Right lobe of liver (tissue), 6 donors: ENCODE data around the gene ADAM10. TPM values are rescaled to one million over a fixed set of nuclear protein-coding genes. Genes with fewer than 3 reads are reported as not detected.
A peak's percentile ranks its signal among the peaks of the same experiment; 100 is the strongest.

Experiments used
- ATAC-seq, 4 donors: fragments of 200-7000 bp; cut with Tn5 transposase; one replicate each; pipeline ENCODE4 v1.9.1; 2020; ENCODE audit warnings: mild to moderate bottlenecking in 4 of 4, moderate library complexity in 4 of 4
- DNase-seq, 3 donors: peaks; one replicate each; pipeline ENCODE4 v3.0.0-alpha.2; 2020
- H3K27ac ChIP-seq, 3 donors: fragments of 200-600 bp; one replicate each; pipeline ENCODE4 v1.8.0; 2022
- H3K27me3 ChIP-seq, 2 donors: fragments of 200-600 bp; one replicate each; pipeline ENCODE4 v1.8.0; 2022
- H3K36me3 ChIP-seq, 4 donors: fragments of 200-600 bp; sonication (generic) in 1 of 4; one replicate each; pipeline versions ENCODE4 v1.5.1 to v1.8.0; 2017 to 2022; ENCODE audit warnings: control low read depth in 1 of 4
- H3K4me1 ChIP-seq, 4 donors: fragments of 200-600 bp; sonication (generic) in 1 of 4; one replicate each; pipeline versions ENCODE4 v1.5.1 to v1.8.0; 2017 to 2022; ENCODE audit warnings: control low read depth in 1 of 4
- H3K4me3 ChIP-seq, 3 donors: fragments of 200-600 bp; one replicate each; pipeline ENCODE4 v1.8.0; 2022
- H3K9me3 ChIP-seq, 4 donors: fragments of 200-600 bp; sonication (generic) in 1 of 4; one replicate each; pipeline versions ENCODE4 v1.5.1 to v1.8.0; 2017 to 2022; ENCODE audit warnings: control low read depth in 1 of 4
- POLR2A ChIP-seq: fragments of 450-650 bp; IDR thresholded peaks from one replicate; pipeline ENCODE4 v1.6.1; 2017; ENCODE audit warnings: antibody characterized with exemption, mild to moderate bottlenecking
- whole genome bisulfite sequencing: methylation state at CpG from one replicate; pipeline ENCODE4 v1.1.6; 2018; ENCODE audit warnings: low coverage, low lambda C conversion rate; ENCODE audit not compliant: insufficient coverage; ENCODE audit errors: missing lambda C conversion rate; 5-methylcytosine and 5-hydroxymethylcytosine counted together
- intact Hi-C, 2 donors: fragments of 100-400 bp; cut with DNase I; formaldehyde crosslinking; loops; one replicate each; pipeline versions ENCODE4 v1.11.2 to v1.14.1; 2022
- total RNA-seq, 6 experiments: library from RNA; depleted of rRNA in 2 of 6; stranded (reverse); fragments of >200 nt in 2 of 6; fragmentation: NEBNext Ultra II Directional in 3 of 6; extraction: Animal tissue kit (Norgen Biotek cat#: 25700) in 3 of 6; gene quantifications; one replicate each; pipeline versions ENCODE4 v1.1.0 to v1.2.4, GENCODE V29; 2016 to 2023
- TF ChIP-seq, protein P1 (sequence below), 4 donors: fragments of 200-600 bp in 3 of 4; fragments of 450-650 bp in 1 of 4; IDR thresholded peaks; one replicate each; pipeline versions ENCODE4 v1.5.1 to v1.8.0; 2016 to 2022; ENCODE audit warnings: antibody characterized with exemption in 4 of 4, mild to moderate bottlenecking in 2 of 4
- donor health status: DM: no; HTN: yes; CAD: no.
- donor health status: DM: no; HTN: no; CAD: no.
- donor health status: DM: no; HTN: no; CAD: no.
- donor health status: DM: no; HTN: yes; CAD: no.
- donor health status: DM: no; HTN: yes; CAD: no.

ADAM10 gene
- total RNA-seq, 6 experiments from 2014 or later = 24.1 to 78.1 (median 43.3) TPM

GRCh38 chr15:58665672-58666071 is 83.8 kb downstream of the ADAM10 start:
- no peaks in the 10 kb centered on the region for H3K4me1 ChIP-seq
- no peak for ATAC-seq
- H3K36me3 ChIP-seq = peaks cover 0 to 7% (median 2%) of the 10 kb centered on the region in 4 donors
- no peaks in the 10 kb centered on the region for H3K9me3 ChIP-seq
- DNase-seq = no peak
- no peak overlapping the region for H3K4me3 ChIP-seq
- intact Hi-C loops = no loop called here
- no peak for TF ChIP-seq POLR2A
- TF ChIP-seq, protein P1, sequence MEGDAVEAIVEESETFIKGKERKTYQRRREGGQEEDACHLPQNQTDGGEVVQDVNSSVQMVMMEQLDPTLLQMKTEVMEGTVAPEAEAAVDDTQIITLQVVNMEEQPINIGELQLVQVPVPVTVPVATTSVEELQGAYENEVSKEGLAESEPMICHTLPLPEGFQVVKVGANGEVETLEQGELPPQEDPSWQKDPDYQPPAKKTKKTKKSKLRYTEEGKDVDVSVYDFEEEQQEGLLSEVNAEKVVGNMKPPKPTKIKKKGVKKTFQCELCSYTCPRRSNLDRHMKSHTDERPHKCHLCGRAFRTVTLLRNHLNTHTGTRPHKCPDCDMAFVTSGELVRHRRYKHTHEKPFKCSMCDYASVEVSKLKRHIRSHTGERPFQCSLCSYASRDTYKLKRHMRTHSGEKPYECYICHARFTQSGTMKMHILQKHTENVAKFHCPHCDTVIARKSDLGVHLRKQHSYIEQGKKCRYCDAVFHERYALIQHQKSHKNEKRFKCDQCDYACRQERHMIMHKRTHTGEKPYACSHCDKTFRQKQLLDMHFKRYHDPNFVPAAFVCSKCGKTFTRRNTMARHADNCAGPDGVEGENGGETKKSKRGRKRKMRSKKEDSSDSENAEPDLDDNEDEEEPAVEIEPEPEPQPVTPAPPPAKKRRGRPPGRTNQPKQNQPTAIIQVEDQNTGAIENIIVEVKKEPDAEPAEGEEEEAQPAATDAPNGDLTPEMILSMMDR (IDR thresholded peaks at IDR 0.05) = no peak
- no peak overlapping the region for H3K27ac ChIP-seq
- H3K27me3 ChIP-seq = no peaks in the 10 kb centered on the region
- WGBS = 94% methylated on average over 2 of the region's 2 CpGs

- intact Hi-C loops = no loop called here
- DNase-seq (no peak), ATAC-seq (no peak)
- TF ChIP-seq POLR2A = no peak
- TF ChIP-seq, protein P1 (IDR thresholded peaks at IDR 0.05) = no peak
- H3K4me1 ChIP-seq = no peaks in the 10 kb centered on the region
- no peak overlapping the region for H3K27ac ChIP-seq
- H3K9me3 ChIP-seq = no peaks in the 10 kb centered on the region
- H3K4me3 ChIP-seq = no peak overlapping the region
- no peaks in the 10 kb centered on the region for H3K27me3 ChIP-seq
- H3K36me3 ChIP-seq = peaks cover 0 to 2% (median 0%) of the 10 kb centered on the region in 4 donors
Measured at GRCh38 chr15:58650102-58650501, 99.4 kb downstream of the ADAM10 start.

GRCh38 chr15:58649175-58649574 is 100.3 kb downstream of the ADAM10 start:
- H3K4me3 ChIP-seq = no peak overlapping the region
- no peak for DNase-seq
- no peaks in the 10 kb centered on the region for H3K36me3 ChIP-seq
- intact Hi-C loops = no loop called here
- ATAC-seq = no peak
- H3K9me3 ChIP-seq = no peaks in the 10 kb centered on the region
- 93% methylated on average over 2 of the region's 2 CpGs for WGBS
- TF ChIP-seq POLR2A = no peak
- TF ChIP-seq, protein P1 (IDR thresholded peaks at IDR 0.05) = no peak
- no peak overlapping the region for H3K27ac ChIP-seq
- H3K27me3 ChIP-seq = no peaks in the 10 kb centered on the region
- no peaks in the 10 kb centered on the region for H3K4me1 ChIP-seq

DNA sequence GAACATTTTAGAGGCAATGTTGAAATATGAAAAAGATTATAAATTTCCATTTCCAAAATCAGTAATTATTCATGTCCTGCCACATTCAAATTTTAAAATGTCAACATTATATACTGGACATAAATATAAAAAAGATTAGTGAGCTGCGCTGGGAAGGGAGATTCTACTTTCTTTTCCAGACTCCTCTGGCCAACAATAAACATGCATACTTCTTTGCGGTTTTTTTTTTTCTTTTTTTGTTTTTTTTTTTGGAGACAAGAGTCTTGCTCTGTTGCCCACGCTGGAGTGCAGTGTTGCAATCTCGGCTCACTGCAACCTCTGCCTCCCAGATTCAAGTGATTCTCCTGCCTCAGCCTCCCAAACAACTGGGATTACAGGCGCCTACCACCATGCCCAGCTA is 105.5 kb downstream of the ADAM10 start:
- TF ChIP-seq POLR2A = no peak
- TF ChIP-seq, protein P1 (IDR thresholded peaks at IDR 0.05) = no peak
- Histone ChIP-seq H3K4me1 (no peaks in the 10 kb centered on the region), H3K27me3 (no peaks in the 10 kb centered on the region), H3K27ac (no peak overlapping the region), H3K9me3 (no peaks in the 10 kb centered on the region), H3K36me3 (peaks cover 0 to 15% (median 0%) of the 10 kb centered on the region in 4 donors), H3K4me3 (no peak overlapping the region)
- DNase-seq (no peak), ATAC-seq (no peak)
- 86% methylated on average over 4 of the region's 5 CpGs for WGBS
- intact Hi-C loops = no loop called here

DNA sequence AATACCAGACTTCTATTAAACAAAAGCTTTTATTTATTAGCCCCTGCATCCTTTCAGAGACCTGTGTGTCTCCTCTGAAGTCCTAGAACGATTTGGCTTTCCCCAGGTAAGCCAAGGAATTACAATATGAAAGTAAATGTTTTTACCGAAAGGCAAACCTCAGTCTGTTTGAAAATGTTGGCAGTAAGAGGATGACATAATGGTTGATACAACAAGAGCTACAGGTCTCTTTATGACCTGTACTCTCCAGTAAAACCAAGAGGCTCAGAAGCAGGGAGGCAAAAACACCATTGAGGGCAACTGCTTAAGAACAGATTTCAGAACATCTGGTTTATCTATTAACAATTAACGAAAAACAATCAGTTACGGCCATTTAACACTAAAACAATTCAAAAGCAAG is 107.8 kb downstream of the ADAM10 start:
- H3K9me3 ChIP-seq = no peaks in the 10 kb centered on the region

More for the DNA sequence above, 107.8 kb downstream of the ADAM10 start:
- WGBS = 79% methylated on average over 4 of the region's 4 CpGs
- H3K27ac ChIP-seq = no peak overlapping the region
- no peaks in the 10 kb centered on the region for H3K27me3 ChIP-seq
- no peak overlapping the region for H3K4me3 ChIP-seq
- peaks cover 0 to 19% (median 0%) of the 10 kb centered on the region in 4 donors for H3K36me3 ChIP-seq
- intact Hi-C loops = no loop called here
- no peak for DNase-seq
- H3K4me1 ChIP-seq = no peaks in the 10 kb centered on the region
- no peak for TF ChIP-seq POLR2A
- TF ChIP-seq, protein P1 (IDR thresholded peaks at IDR 0.05) = no peak
- ATAC-seq = peak in 1 of 4 donors; percentile 43
